Heart right ventricle (tissue), 16 donors: ENCODE results near the gene CPNE5. TPM values are rescaled to one million over a fixed set of nuclear protein-coding genes. Genes with fewer than 3 reads are reported as not detected.

Source experiments
- ATAC-seq, 8 donors: fragments of 200-7000 bp; cut with Tn5 transposase; one replicate each; pipeline ENCODE4 v1.9.1; 2020; ENCODE audit warnings: mild to moderate bottlenecking in 8 of 8, moderate library complexity in 8 of 8, moderate number of reproducible peaks in 1 of 8
- DNase-seq, 2 donors: peaks; one replicate each; pipeline ENCODE4 v3.0.0-alpha.2; 2020
- H3K27ac ChIP-seq, 10 donors: fragments of 200-600 bp; sonication (generic) in 2 of 10; one replicate each; pipeline versions ENCODE4 v1.5.0 to v1.8.0; 2020 to 2022; ENCODE audit warnings: mild to moderate bottlenecking in 3 of 10
- H3K27me3 ChIP-seq, 7 donors: fragments of 200-600 bp; one replicate each; pipeline ENCODE4 v1.8.0; 2021 to 2022; ENCODE audit warnings: mild to moderate bottlenecking in 2 of 7
- H3K36me3 ChIP-seq, 9 donors: fragments of 200-600 bp; sonication (generic) in 1 of 9; one replicate each; pipeline versions ENCODE4 v1.5.0 to v1.8.0; 2020 to 2022; ENCODE audit warnings: mild to moderate bottlenecking in 2 of 9
- H3K4me1 ChIP-seq, 9 donors: fragments of 200-600 bp; sonication (generic) in 1 of 9; one replicate each; pipeline versions ENCODE4 v1.5.0 to v1.8.0; 2020 to 2022; ENCODE audit warnings: mild to moderate bottlenecking in 4 of 9
- H3K4me3 ChIP-seq, 10 donors: fragments of 200-600 bp; sonication (generic) in 2 of 10; one replicate each; pipeline versions ENCODE4 v1.5.0 to v1.8.0; 2020 to 2022; ENCODE audit warnings: mild to moderate bottlenecking in 7 of 10, moderate library complexity in 2 of 10
- H3K9me3 ChIP-seq, 11 donors: fragments of 200-600 bp in 10 of 11; sonication (generic) in 2 of 11; one replicate each; pipeline versions ENCODE4 v1.5.0 to v1.8.0; 2013 to 2022; ENCODE audit warnings: mild to moderate bottlenecking in 2 of 11, control low read depth in 1 of 11, moderate library complexity in 1 of 11
- CTCF ChIP-seq, 9 donors: fragments of 200-600 bp; sonication (generic) in 2 of 9; IDR thresholded peaks; one replicate each; pipeline versions ENCODE4 v1.5.0 to v1.8.0; 2021 to 2022; ENCODE audit warnings: antibody characterized with exemption in 9 of 9, mild to moderate bottlenecking in 5 of 9, moderate library complexity in 1 of 9
- WGBS, 2 donors: extraction: QIAGEN DNeasy Blood & Tissue Kit; methylation state at CpG; one replicate each; pipeline ENCODE4 v1.1.7; 2013; ENCODE audit warnings: inconsistent platforms in 1 of 2; 5-methylcytosine and 5-hydroxymethylcytosine counted together
- intact Hi-C, 10 donors: fragments of 100-400 bp; cut with DNase I; formaldehyde crosslinking; loops; one replicate each; pipeline versions ENCODE4 v1.11.1 to v1.14.2; 2022
- polyA plus RNA-seq, 2 donors: library from polyadenylated mRNA; stranded (reverse); fragments of 200-250 nt; gene quantifications; one replicate each; pipeline ENCODE4 v1.2.3, GENCODE V29; 2013
- total RNA-seq, 10 donors: library from RNA; stranded (reverse); fragmentation: NEBNext Ultra II Directional in 3 of 10; extraction: Animal tissue kit (Norgen Biotek cat#: 25700) in 3 of 10; gene quantifications; one replicate each; pipeline versions ENCODE4 v1.2.1 to v1.2.4, GENCODE V29; 2021 to 2023
- donor health status: Arrhythmogenic right ventricular cardiomyopathy.
- donor health status: ischemic (EF 13 %, LVEDD 7.1; RV severe dilation, severe dysfunction).
- donor health status: healthy with polysubstance abuse.
- donor health status: DM: no; HTN: yes; CAD: no.
- donor health status: DM: no; HTN: no; CAD: no.
- donor health status: ischemic (EF 25% LVEDD 6.9; RV normal size, moderate dysfunction).
- donor health status: ischemic (EF 25% LVEDD 5.7; RV mildly dilated, moderate dysfunction).
- donor health status: healthy.
- donor health status: DM: yes; HTN: yes; CAD: no.
- donor health status: Ischemic cardiomyopathy.
- donor health status: ischemic (EF 35%, LVEDD 5.7; RV mildly dilated, moderate dysfunction).
- donor health status: nonischemic (EF 11% LVEDD 7.7; RV severe dilation, severe dysfunction).
- donor health status: DM: yes; HTN: yes; CAD: no.
- donor health status: PGD.
- donor health status: ischemic (EF 29% LVEDD 5.4; RV normal size, mild dysfunction).
- donor health status: nonischemic (EF 23%, LVEDD 6.1; RV moderate dilation, normal function).

CPNE5 gene
- total and polyA plus RNA-seq, 12 donors, result 2.8 to 98.2 (median 24.4) TPM

- intact Hi-C loops, result loop anchor here in 1 of 10 donors (10.0 kb wide), 1 partner anchor 59 kb away; no protein-coding TSS in a partner anchor
- peaks cover 0 to 45% (median 14%) of the 10 kb centered on the region in 9 donors for H3K4me1 ChIP-seq
- WGBS, 2 donors, result 69 to 70% methylated on average over 2 of the region's 2 CpGs
- DNase-seq (no peak), ATAC-seq (no peak)
- no peaks in the 10 kb centered on the region for H3K36me3 ChIP-seq
- no peak overlapping the region for H3K4me3 ChIP-seq
- no peak for TF ChIP-seq CTCF (IDR thresholded peaks at IDR 0.05)
- H3K9me3 ChIP-seq, result peaks cover 0 to 4% (median 0%) of the 10 kb centered on the region in 11 donors
- no peaks in the 10 kb centered on the region for H3K27me3 ChIP-seq
- H3K27ac ChIP-seq, result no peak overlapping the region
Observed at GRCh38 chr6:36695414-36695813, 143.8 kb downstream of the CPNE5 start.

GRCh38 chr6:36694616-36695015, 144.6 kb downstream of the CPNE5 start:
- peaks cover 0 to 4% (median 0%) of the 10 kb centered on the region in 11 donors for H3K9me3 ChIP-seq
- H3K27ac ChIP-seq, result no peak overlapping the region
- H3K36me3 ChIP-seq, result no peaks in the 10 kb centered on the region
- TF ChIP-seq CTCF (IDR thresholded peaks at IDR 0.05), result no peak
- intact Hi-C loops, result loop anchor here in 2 of 10 donors (5.0 to 10.0 kb wide), 3 partner anchors 33 to 63 kb away; no protein-coding TSS in a partner anchor
- WGBS, 2 donors, result 95 to 96% methylated on average over 6 of the region's 6 CpGs
- no peak overlapping the region for H3K4me3 ChIP-seq
- H3K4me1 ChIP-seq, result peaks cover 0 to 41% (median 14%) of the 10 kb centered on the region in 9 donors
- ATAC-seq (no peak), DNase-seq (no peak)
- H3K27me3 ChIP-seq, result no peaks in the 10 kb centered on the region

GRCh38 chr6:36692861-36693702, 146.2 kb downstream of the CPNE5 start:
- Histone ChIP-seq H3K27me3 (no peaks in the 10 kb centered on the region), H3K4me3 (peak overlapping the region in 2 of 10 donors; percentile 6 to 7), H3K27ac (peak overlapping the region in 3 of 10 donors; percentile 27 to 53 (median 53)), H3K9me3 (peaks cover 0 to 4% (median 0%) of the 10 kb centered on the region in 11 donors), H3K4me1 (peaks cover 0 to 30% (median 14%) of the 10 kb centered on the region in 9 donors), H3K36me3 (no peaks in the 10 kb centered on the region)
- ATAC-seq (peak; percentile 46 to 92 (median 80)), DNase-seq (peak; percentile 49 to 65)
- no peak for TF ChIP-seq CTCF (IDR thresholded peaks at IDR 0.05)
- intact Hi-C loops, result loop anchor here in 2 of 10 donors (5.0 to 10.0 kb wide), 3 partner anchors 34 to 64 kb away; no protein-coding TSS in a partner anchor
- WGBS, 2 donors, result 34 to 48% methylated on average over 27 of the region's 27 CpGs

GRCh38 chr6:36692220-36692619, 147.0 kb downstream of the CPNE5 start:
- peaks cover 0 to 3% (median 0%) of the 10 kb centered on the region in 11 donors for H3K9me3 ChIP-seq
- no peak overlapping the region for H3K4me3 ChIP-seq
- peaks cover 0 to 7% (median 1%) of the 10 kb centered on the region in 9 donors for H3K36me3 ChIP-seq
- intact Hi-C loops, result loop anchor here in 2 of 10 donors (5.0 to 10.0 kb wide), 3 partner anchors 35 to 65 kb away; no protein-coding TSS in a partner anchor
- WGBS, 2 donors, result 62 to 65% methylated on average over 3 of the region's 3 CpGs
- no peak for DNase-seq
- peak in 3 of 8 donors; percentile 28 to 44 (median 36) for ATAC-seq
- TF ChIP-seq CTCF (IDR thresholded peaks at IDR 0.05), result no peak
- H3K4me1 ChIP-seq, result peaks cover 0 to 23% (median 14%) of the 10 kb centered on the region in 9 donors
- peak overlapping the region in 1 of 10 donors; percentile 27 for H3K27ac ChIP-seq
- H3K27me3 ChIP-seq, result no peaks in the 10 kb centered on the region
